ENCODE measurements around the gene ACTN2.

Gene ACTN2

DNA sequence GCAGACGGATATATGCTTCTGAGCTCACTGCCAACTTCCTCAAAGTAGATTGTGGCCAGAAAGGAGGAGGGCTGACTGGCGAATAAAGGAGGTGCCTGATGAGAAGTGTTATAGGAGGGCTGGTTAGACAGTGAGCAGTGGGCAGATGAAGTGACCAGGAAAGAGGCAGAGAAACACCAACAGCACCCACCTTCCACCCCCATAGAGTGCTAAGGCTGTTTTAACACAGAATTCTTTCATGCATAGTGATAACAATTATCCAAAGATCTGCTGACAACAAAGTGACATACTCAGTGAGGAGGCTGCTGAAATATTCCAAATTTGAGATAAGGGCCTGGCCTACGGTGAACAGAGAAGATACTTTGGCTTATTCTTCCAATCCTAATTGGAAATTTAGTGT is 87.6 kb downstream of the ACTN2 start:
- Histone ChIP-seq H3K9me2 (replicated peaks; ENCODE audit: control insufficient read depth, low read length) (no peaks in the 10 kb centered on the region), H3F3A (ENCODE audit: control insufficient read depth, insufficient read depth) (no peaks in the 10 kb centered on the region), H4K20me1 (ENCODE audit: control insufficient read depth, insufficient read depth, low read depth, low read length) (no peaks in the 10 kb centered on the region), H3K79me2 (ENCODE audit: control insufficient read depth, low read length) (no peaks in the 10 kb centered on the region), H3K36me3 (ENCODE audit: control insufficient read depth, low read length) (no peaks in the 10 kb centered on the region), H3K4me3 (ENCODE audit: low read length) (no peak overlapping the region), H3K4me1 (ENCODE audit: control insufficient read depth, low read length) (no peaks in the 10 kb centered on the region), H3K4me2 (ENCODE audit: low read length) (no peak overlapping the region), H3K27ac (ENCODE audit: low read depth, low read length) (no peak overlapping the region), H3K27me3 (ENCODE audit: control insufficient read depth, low read length) (peaks cover 5% of the 10 kb centered on the region; the same call in 1 of the 2 replicates), H3K9me3 (ENCODE audit: control insufficient read depth, insufficient read depth, low read length) (no peaks in the 10 kb centered on the region)
- TF ChIP-seq EZH2phosphoT487 (IDR thresholded peaks at IDR 0.05; ENCODE audit: borderline replicate concordance, low read length) (no peak), CTCF (IDR thresholded peaks at IDR 0.05; ENCODE audit: low read depth, low read length, poor library complexity, severe bottlenecking) (no peak)

GRCh38 chr1:236774926-236775325 is 88.6 kb downstream of the ACTN2 start:
- H3F3A ChIP-seq (ENCODE audit: control insufficient read depth, insufficient read depth): no peaks in the 10 kb centered on the region
- H3K79me2 ChIP-seq (ENCODE audit: control insufficient read depth, low read length): no peaks in the 10 kb centered on the region
- no peak overlapping the region for H3K27ac ChIP-seq (ENCODE audit: low read depth, low read length)
- 0 out of 2 replicates have a peak, but pooled peaks cover 5% of the 10 kb centered on the region for H3K27me3 ChIP-seq (ENCODE audit: control insufficient read depth, low read length)
- no peaks in the 10 kb centered on the region for H4K20me1 ChIP-seq (ENCODE audit: control insufficient read depth, insufficient read depth, low read depth, low read length)
- no peak overlapping the region for H3K4me3 ChIP-seq (ENCODE audit: low read length)
- H3K9me3 ChIP-seq (ENCODE audit: control insufficient read depth, insufficient read depth, low read length): 0 out of 2 replicates have a peak, but pooled peaks cover 3% of the 10 kb centered on the region
- H3K4me1 ChIP-seq (ENCODE audit: control insufficient read depth, low read length): no peaks in the 10 kb centered on the region
- no peaks in the 10 kb centered on the region for H3K9me2 ChIP-seq (replicated peaks; ENCODE audit: control insufficient read depth, low read length)
- no peak overlapping the region for H3K4me2 ChIP-seq (ENCODE audit: low read length)
- TF ChIP-seq CTCF (IDR thresholded peaks at IDR 0.05; ENCODE audit: low read depth, low read length, poor library complexity, severe bottlenecking) (peak; percentile 13), EZH2phosphoT487 (IDR thresholded peaks at IDR 0.05; ENCODE audit: borderline replicate concordance, low read length) (no peak)
- H3K36me3 ChIP-seq (ENCODE audit: control insufficient read depth, low read length): no peaks in the 10 kb centered on the region

DNA sequence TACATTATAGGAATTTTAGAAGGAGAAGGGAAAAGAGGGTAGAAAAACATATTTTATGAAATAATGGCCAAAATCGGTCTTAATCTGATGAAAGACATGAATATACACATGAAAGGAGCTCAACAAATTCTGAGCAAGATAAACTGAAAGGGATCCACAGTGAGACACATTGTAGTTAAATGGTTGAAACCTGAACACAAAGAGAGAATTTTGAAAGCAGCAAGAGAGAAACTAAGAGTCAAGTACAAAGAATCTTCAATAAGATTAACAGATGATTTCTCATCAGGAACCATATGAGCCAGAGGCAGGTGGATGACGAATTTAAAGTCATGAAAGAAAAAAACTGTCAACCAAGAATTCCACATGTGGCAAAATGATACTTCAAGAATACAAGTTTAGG is 93.0 kb downstream of the ACTN2 start:
- TF ChIP-seq EZH2phosphoT487 (IDR thresholded peaks at IDR 0.05; ENCODE audit: borderline replicate concordance, low read length): no peak
- TF ChIP-seq CTCF (IDR thresholded peaks at IDR 0.05; ENCODE audit: low read depth, low read length, poor library complexity, severe bottlenecking): no peak
- Histone ChIP-seq H3K36me3 (ENCODE audit: control insufficient read depth, low read length) (no peaks in the 10 kb centered on the region), H3K27me3 (ENCODE audit: control insufficient read depth, low read length) (0 out of 2 replicates have a peak, but pooled peaks cover 2% of the 10 kb centered on the region), H3K4me3 (ENCODE audit: low read length) (no peak overlapping the region), H3K4me1 (ENCODE audit: control insufficient read depth, low read length) (no peaks in the 10 kb centered on the region), H3K79me2 (ENCODE audit: control insufficient read depth, low read length) (no peaks in the 10 kb centered on the region), H4K20me1 (ENCODE audit: control insufficient read depth, insufficient read depth, low read depth, low read length) (no peaks in the 10 kb centered on the region), H3K27ac (ENCODE audit: low read depth, low read length) (no peak overlapping the region), H3K9me3 (ENCODE audit: control insufficient read depth, insufficient read depth, low read length) (0 out of 2 replicates have a peak, but pooled peaks cover 3% of the 10 kb centered on the region), H3K9me2 (replicated peaks; ENCODE audit: control insufficient read depth, low read length) (no peaks in the 10 kb centered on the region), H3K4me2 (ENCODE audit: low read length) (no peak overlapping the region), H3F3A (ENCODE audit: control insufficient read depth, insufficient read depth) (no peaks in the 10 kb centered on the region)
